RWPE2 (cell line): ENCODE measurements around the gene ATAD5.

Experiments
- ATAC-seq: fragments of 200-7000 bp; cut with Tn5 transposase; 3 replicates; pipeline ENCODE4 v1.9.1; 2021; ENCODE audit warnings: low read depth
- DNase-seq: peaks from one replicate; pipeline ENCODE4 v3.0.0-alpha.2; 2020; ENCODE audit warnings: low spot score
- H3K27ac ChIP-seq: fragments of 450-650 bp; 2 replicates; pipeline ENCODE4 v1.5.1; 2017; ENCODE audit warnings: mild to moderate bottlenecking; ENCODE audit not compliant: poor library complexity, severe bottlenecking
- H3K27me3 ChIP-seq: fragments of 250-450 bp; sonication (Bioruptor Pico); 2 replicates; pipeline ENCODE4 v1.5.1; 2021; ENCODE audit warnings: mild to moderate bottlenecking, moderate library complexity; ENCODE audit not compliant: insufficient read depth, poor library complexity, severe bottlenecking
- H3K36me3 ChIP-seq: fragments of 250-450 bp; sonication (Bioruptor Pico); 2 replicates; pipeline ENCODE4 v1.5.1; 2020; ENCODE audit warnings: low read depth, mild to moderate bottlenecking, moderate library complexity
- H3K4me1 ChIP-seq: fragments of 250-450 bp; sonication (Bioruptor Pico); 2 replicates; pipeline ENCODE4 v1.5.1; 2021; ENCODE audit warnings: mild to moderate bottlenecking, moderate library complexity; ENCODE audit not compliant: insufficient read depth, poor library complexity, severe bottlenecking
- H3K4me3 ChIP-seq: fragments of 250-450 bp; sonication (Bioruptor Pico); 2 replicates; pipeline ENCODE4 v1.5.1; 2021; ENCODE audit warnings: mild to moderate bottlenecking, moderate library complexity; ENCODE audit not compliant: severe bottlenecking
- H3K9me3 ChIP-seq: fragments of 250-450 bp; sonication (Bioruptor Pico); 2 replicates; pipeline ENCODE4 v1.5.1; 2021; ENCODE audit warnings: mild to moderate bottlenecking, moderate library complexity; ENCODE audit not compliant: severe bottlenecking
- CTCF ChIP-seq: fragments of 450-650 bp; IDR thresholded peaks from one replicate; pipeline ENCODE4 v1.5.1; 2017; ENCODE audit warnings: mild to moderate bottlenecking, moderate library complexity; ENCODE audit not compliant: poor library complexity, severe bottlenecking

The ATAD5 gene

GRCh38 chr17:30824002-30824355, 7.8 kb upstream of the ATAD5 start:
- Histone ChIP-seq H3K27me3 (no peaks in the 10 kb centered on the region), H3K27ac (peak overlapping the region; percentile 42), H3K36me3 (peaks cover 10% of the 10 kb centered on the region), H3K4me3 (peak overlapping the region; percentile 67), H3K9me3 (no peaks in the 10 kb centered on the region), H3K4me1 (peaks cover 31% of the 10 kb centered on the region)
- peak; percentile 20 for ATAC-seq
- DNase-seq = no peak
- no peak for TF ChIP-seq CTCF

- peaks cover 4% of the 10 kb centered on the region; the same call in 1 of the 2 replicates for H3K36me3 ChIP-seq
- H3K4me3 ChIP-seq = peak within 1 kb of the TSS; percentile 67
- H3K27ac ChIP-seq = peak within 1 kb of the TSS; percentile 42
- H3K9me3 ChIP-seq = no peaks in the 10 kb centered on the region
- peak; percentile 85 for TF ChIP-seq CTCF
- peaks cover 31% of the 10 kb centered on the region for H3K4me1 ChIP-seq
- DNase-seq = peak; percentile 86
- peak; percentile 93 for ATAC-seq
- no peaks in the 10 kb centered on the region for H3K27me3 ChIP-seq
Observed at GRCh38 chr17:30824356-30825145, 7.2 kb upstream of the ATAD5 start, which contains the start of gene CRLF3. Gene CRLF3, minus strand, starts transcription at chr17:30824692. Its CDS starts 41 bp downstream, at chr17:30824651.

DNA sequence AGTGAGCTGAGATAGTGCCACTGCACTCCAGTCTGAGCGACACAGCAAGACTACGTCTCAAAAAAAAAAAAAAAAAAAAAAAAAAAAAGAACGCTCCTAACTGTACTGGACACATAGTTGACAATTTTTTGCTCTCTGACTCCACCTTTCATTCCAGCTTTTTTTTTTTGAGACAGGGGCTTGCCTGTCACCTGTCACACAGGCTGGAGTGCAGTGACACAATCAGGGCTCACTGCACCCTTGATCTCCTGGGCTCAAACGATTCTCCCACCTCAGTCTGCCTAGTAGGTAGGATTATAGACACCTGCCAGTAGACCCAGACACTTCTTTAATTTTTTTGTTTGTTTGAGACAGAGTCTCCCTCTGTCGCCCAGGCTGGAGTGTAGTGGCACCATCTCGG, 4.7 kb upstream of the ATAD5 start:
- ATAC-seq (no peak), DNase-seq (no peak)
- Histone ChIP-seq H3K27ac (no peak overlapping the region), H3K27me3 (no peaks in the 10 kb centered on the region), H3K4me3 (no peak overlapping the region), H3K4me1 (peaks cover 31% of the 10 kb centered on the region), H3K36me3 (no peaks in the 10 kb centered on the region), H3K9me3 (no peaks in the 10 kb centered on the region)
- TF ChIP-seq CTCF = no peak

GRCh38 chr17:30829022-30829421, 2.7 kb upstream of the ATAD5 start:
- Histone ChIP-seq H3K27ac (no peak overlapping the region), H3K9me3 (no peaks in the 10 kb centered on the region), H3K27me3 (no peaks in the 10 kb centered on the region), H3K36me3 (peaks cover 4% of the 10 kb centered on the region), H3K4me3 (no peak overlapping the region), H3K4me1 (peaks cover 23% of the 10 kb centered on the region)
- ATAC-seq = no peak
- no peak for TF ChIP-seq CTCF
- DNase-seq = no peak

DNA sequence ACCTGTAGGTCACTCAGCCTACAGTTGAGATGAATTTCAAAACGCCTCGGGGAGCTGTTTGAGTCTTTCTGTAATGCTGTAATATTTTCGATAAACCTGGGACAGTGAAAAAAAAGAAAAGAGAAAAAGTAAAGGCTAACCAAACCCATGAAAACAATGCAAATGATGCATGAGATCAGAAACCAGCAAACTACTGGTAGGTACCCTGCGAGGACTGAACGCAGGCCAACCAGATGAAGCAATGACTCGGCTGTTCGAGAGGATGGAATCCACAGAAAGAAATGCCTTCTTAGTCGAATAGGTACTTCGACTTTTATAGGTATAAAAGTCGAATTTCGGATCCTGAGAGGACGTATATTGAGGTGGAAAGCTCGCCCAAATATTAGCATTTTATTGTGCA, 509 bp upstream of the ATAD5 start:
- Histone ChIP-seq H3K27me3 (no peaks in the 10 kb centered on the region), H3K27ac (peak overlapping the region; percentile 52), H3K36me3 (peaks cover 26% of the 10 kb centered on the region), H3K9me3 (no peaks in the 10 kb centered on the region), H3K4me1 (peaks cover 9% of the 10 kb centered on the region), H3K4me3 (peak overlapping the region; percentile 56)
- no peak for TF ChIP-seq CTCF
- ATAC-seq (no peak), DNase-seq (no peak)
